CD4-positive, alpha-beta T cell treated with Interleukin-6 at 100 ng/mL for 8 hours (primary cell): Measurements from ENCODE around the gene CD180.

Experiments used
- DNase-seq: peaks from one replicate; pipeline ENCODE4 v3.0.0-alpha.2; 2020; ENCODE audit warnings: mixed read lengths, low spot score

The CD180 gene

GRCh38 chr5:67160985-67161384, 35.6 kb downstream of the CD180 start:
- peak; percentile 79 for DNase-seq

GRCh38 chr5:67160272-67160671, 36.3 kb downstream of the CD180 start:
- no peak for DNase-seq

GRCh38 chr5:67156976-67157583, 39.5 kb downstream of the CD180 start:
- peak; percentile 61 for DNase-seq

GRCh38 chr5:67154556-67155206, 41.9 kb downstream of the CD180 start:
- no peak for DNase-seq

- DNase-seq, result no peak
Measured at GRCh38 chr5:67153292-67153691, 43.3 kb downstream of the CD180 start.

- DNase-seq, result no peak
Measured at GRCh38 chr5:67152400-67152799, 44.2 kb downstream of the CD180 start.

- DNase-seq, result no peak
Measured at GRCh38 chr5:67149951-67150523, 46.6 kb downstream of the CD180 start.

- DNase-seq, result no peak
Measured at GRCh38 chr5:67149057-67149950, 47.3 kb downstream of the CD180 start.

- no peak for DNase-seq
Measured at GRCh38 chr5:67147760-67148159, 48.8 kb downstream of the CD180 start.

GRCh38 chr5:67146981-67147380, 49.6 kb downstream of the CD180 start:
- no peak for DNase-seq

- DNase-seq, result no peak
Measured at GRCh38 chr5:67146574-67146973, 50.0 kb downstream of the CD180 start.

- no peak for DNase-seq
Measured at GRCh38 chr5:67144183-67144639, 52.4 kb downstream of the CD180 start.

- DNase-seq, result no peak
Measured at GRCh38 chr5:67143549-67143948, 53.0 kb downstream of the CD180 start.

GRCh38 chr5:67142816-67143215, 53.8 kb downstream of the CD180 start:
- no peak for DNase-seq

GRCh38 chr5:67141644-67142043, 55.0 kb downstream of the CD180 start:
- DNase-seq, result no peak

GRCh38 chr5:67140413-67140812, 56.2 kb downstream of the CD180 start:
- no peak for DNase-seq

GRCh38 chr5:67139030-67139429, 57.6 kb downstream of the CD180 start:
- DNase-seq, result no peak

- DNase-seq, result no peak
Measured at GRCh38 chr5:67135381-67135984, 61.1 kb downstream of the CD180 start.

GRCh38 chr5:67133776-67134175, 62.8 kb downstream of the CD180 start:
- DNase-seq, result no peak

GRCh38 chr5:67133217-67133616, 63.4 kb downstream of the CD180 start:
- DNase-seq, result no peak

- no peak for DNase-seq
Measured at GRCh38 chr5:67129768-67130167, 66.8 kb downstream of the CD180 start.
